ENCODE measurements around the gene PABPN1. TPM values are rescaled to one million over a fixed set of nuclear protein-coding genes. Genes with fewer than 3 reads are reported as not detected.

Gene PABPN1
- total and polyA plus RNA-seq, 2 of the 13 experiments (the other 11 are each of a cell fraction or from before 2014, with no cell fraction given) = 233 to 524 TPM

DNA sequence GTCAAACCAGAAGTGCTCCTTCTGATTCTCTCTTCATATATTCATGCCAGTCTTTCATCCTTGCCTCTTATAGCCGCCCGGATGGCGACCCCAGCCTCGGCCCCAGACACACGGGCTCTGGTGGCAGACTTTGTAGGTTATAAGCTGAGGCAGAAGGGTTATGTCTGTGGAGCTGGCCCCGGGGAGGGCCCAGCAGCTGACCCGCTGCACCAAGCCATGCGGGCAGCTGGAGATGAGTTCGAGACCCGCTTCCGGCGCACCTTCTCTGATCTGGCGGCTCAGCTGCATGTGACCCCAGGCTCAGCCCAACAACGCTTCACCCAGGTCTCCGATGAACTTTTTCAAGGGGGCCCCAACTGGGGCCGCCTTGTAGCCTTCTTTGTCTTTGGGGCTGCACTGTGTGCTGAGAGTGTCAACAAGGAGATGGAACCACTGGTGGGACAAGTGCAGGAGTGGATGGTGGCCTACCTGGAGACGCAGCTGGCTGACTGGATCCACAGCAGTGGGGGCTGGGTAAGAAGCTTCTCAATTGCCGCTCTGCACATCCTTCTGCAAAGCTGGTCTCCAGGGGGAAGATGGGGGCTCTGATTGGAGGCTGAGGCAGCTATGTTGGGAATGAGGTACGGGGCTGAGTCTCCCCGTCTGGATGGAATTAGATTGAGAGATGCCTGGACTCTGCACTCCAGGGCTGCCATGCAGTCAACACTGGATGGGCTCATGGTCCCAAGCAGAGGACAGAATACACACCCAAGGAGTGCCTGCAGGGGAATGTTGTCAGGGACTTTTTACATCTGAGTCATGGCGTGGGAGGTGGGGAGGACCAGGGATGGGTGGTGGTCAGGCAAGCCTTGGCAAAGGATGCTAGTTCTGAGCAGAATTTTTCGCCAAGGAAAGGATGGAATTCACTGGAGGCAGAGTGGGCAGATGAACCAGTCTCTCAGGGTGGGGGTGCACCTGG lies 13.3 kb upstream of the PABPN1 start (continued):
- TF ChIP-seq, protein P1, sequence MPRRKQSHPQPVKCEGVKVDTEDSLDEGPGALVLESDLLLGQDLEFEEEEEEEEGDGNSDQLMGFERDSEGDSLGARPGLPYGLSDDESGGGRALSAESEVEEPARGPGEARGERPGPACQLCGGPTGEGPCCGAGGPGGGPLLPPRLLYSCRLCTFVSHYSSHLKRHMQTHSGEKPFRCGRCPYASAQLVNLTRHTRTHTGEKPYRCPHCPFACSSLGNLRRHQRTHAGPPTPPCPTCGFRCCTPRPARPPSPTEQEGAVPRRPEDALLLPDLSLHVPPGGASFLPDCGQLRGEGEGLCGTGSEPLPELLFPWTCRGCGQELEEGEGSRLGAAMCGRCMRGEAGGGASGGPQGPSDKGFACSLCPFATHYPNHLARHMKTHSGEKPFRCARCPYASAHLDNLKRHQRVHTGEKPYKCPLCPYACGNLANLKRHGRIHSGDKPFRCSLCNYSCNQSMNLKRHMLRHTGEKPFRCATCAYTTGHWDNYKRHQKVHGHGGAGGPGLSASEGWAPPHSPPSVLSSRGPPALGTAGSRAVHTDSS (CRISPR knock-in tag; conservative IDR thresholded peaks at IDR 0.05) = no peak
- TF ChIP-seq KLF11 (CRISPR knock-in tag; IDR thresholded peaks at IDR 0.05) (no peak), MAFG (CRISPR knock-in tag; IDR thresholded peaks at IDR 0.05) (no peak), ZNF350 (CRISPR knock-in tag; IDR thresholded peaks at IDR 0.05; ENCODE audit: borderline replicate concordance, low read depth) (no peak; the same call in 1 of the 2 replicates), ZNF180 (CRISPR knock-in tag; IDR thresholded peaks at IDR 0.05; ENCODE audit: borderline replicate concordance, low read depth) (no peak), PAF1 (CRISPR knock-in tag; IDR thresholded peaks at IDR 0.05) (no peak), SP2 (CRISPR knock-in tag; IDR thresholded peaks at IDR 0.05) (no peak), KAT7 (CRISPR knock-in tag; IDR thresholded peaks at IDR 0.05; ENCODE audit: borderline replicate concordance) (no peak), ZNF337 (CRISPR knock-in tag; IDR thresholded peaks at IDR 0.05; ENCODE audit: borderline replicate concordance, low read depth) (no peak), ZNF614 (CRISPR knock-in tag; IDR thresholded peaks at IDR 0.05; ENCODE audit: borderline replicate concordance) (no peak), PRPF4 (IDR thresholded peaks at IDR 0.05; ENCODE audit: low read depth, low read length, poor library complexity, severe bottlenecking) (peak; percentile 11), KLF12 (CRISPR knock-in tag; IDR thresholded peaks at IDR 0.05; ENCODE audit: borderline replicate concordance) (no peak), CHD2 (IDR thresholded peaks at IDR 0.05; ENCODE audit: low read depth, low read length) (no peak), ZNF713 (CRISPR knock-in tag; IDR thresholded peaks at IDR 0.05) (0 out of 2 replicates have a peak, but pooled peaks have one; percentile 32), ZBTB20 (CRISPR knock-in tag; IDR thresholded peaks at IDR 0.05; ENCODE audit: borderline replicate concordance, low read depth) (0 out of 2 replicates have a peak, but pooled peaks have one; percentile 5), KLF13 (CRISPR knock-in tag; IDR thresholded peaks at IDR 0.05) (0 out of 2 replicates have a peak, but pooled peaks have one; percentile 25), SOX13 (IDR thresholded peaks at IDR 0.05) (no peak), SOX13 (CRISPR knock-in tag; conservative IDR thresholded peaks at IDR 0.05 in 1 of 2, IDR thresholded peaks at IDR 0.05 in 1 of 2) (no peak), ZNF629 (CRISPR knock-in tag; conservative IDR thresholded peaks at IDR 0.05) (no peak), ZNF282 (IDR thresholded peaks at IDR 0.05; ENCODE audit: partially characterized antibody) (no peak), ZNF775 (CRISPR knock-in tag; IDR thresholded peaks at IDR 0.05; ENCODE audit: borderline replicate concordance) (no peak), MEIS1 (CRISPR knock-in tag; IDR thresholded peaks at IDR 0.05; ENCODE audit: borderline replicate concordance) (no peak)
- TF ChIP-seq, protein P2, sequence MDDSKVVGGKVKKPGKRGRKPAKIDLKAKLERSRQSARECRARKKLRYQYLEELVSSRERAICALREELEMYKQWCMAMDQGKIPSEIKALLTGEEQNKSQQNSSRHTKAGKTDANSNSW (CRISPR knock-in tag; IDR thresholded peaks at IDR 0.05; ENCODE audit: borderline replicate concordance) = peak; percentile 28; the same call in 1 of the 2 replicates
- TF ChIP-seq, protein P3, sequence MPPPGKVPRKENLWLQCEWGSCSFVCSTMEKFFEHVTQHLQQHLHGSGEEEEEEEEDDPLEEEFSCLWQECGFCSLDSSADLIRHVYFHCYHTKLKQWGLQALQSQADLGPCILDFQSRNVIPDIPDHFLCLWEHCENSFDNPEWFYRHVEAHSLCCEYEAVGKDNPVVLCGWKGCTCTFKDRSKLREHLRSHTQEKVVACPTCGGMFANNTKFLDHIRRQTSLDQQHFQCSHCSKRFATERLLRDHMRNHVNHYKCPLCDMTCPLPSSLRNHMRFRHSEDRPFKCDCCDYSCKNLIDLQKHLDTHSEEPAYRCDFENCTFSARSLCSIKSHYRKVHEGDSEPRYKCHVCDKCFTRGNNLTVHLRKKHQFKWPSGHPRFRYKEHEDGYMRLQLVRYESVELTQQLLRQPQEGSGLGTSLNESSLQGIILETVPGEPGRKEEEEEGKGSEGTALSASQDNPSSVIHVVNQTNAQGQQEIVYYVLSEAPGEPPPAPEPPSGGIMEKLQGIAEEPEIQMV (CRISPR knock-in tag; IDR thresholded peaks at IDR 0.05; ENCODE audit: low read depth) = no peak
- TF ChIP-seq, protein P4, sequence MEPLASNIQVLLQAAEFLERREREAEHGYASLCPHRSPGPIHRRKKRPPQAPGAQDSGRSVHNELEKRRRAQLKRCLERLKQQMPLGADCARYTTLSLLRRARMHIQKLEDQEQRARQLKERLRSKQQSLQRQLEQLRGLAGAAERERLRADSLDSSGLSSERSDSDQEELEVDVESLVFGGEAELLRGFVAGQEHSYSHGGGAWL (CRISPR knock-in tag; IDR thresholded peaks at IDR 0.05) = no peak
- TF ChIP-seq, protein P5, sequence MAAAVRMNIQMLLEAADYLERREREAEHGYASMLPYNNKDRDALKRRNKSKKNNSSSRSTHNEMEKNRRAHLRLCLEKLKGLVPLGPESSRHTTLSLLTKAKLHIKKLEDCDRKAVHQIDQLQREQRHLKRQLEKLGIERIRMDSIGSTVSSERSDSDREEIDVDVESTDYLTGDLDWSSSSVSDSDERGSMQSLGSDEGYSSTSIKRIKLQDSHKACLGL (CRISPR knock-in tag; IDR thresholded peaks at IDR 0.05) = peak; percentile 40; the same call in 1 of the 2 replicates
